Breast epithelium (tissue), 4 donors: ENCODE results near the gene KLHL29. TPM values are rescaled to one million over a fixed set of nuclear protein-coding genes. Genes with fewer than 3 reads are reported as not detected.

Experiments
- DNase-seq, 2 donors: peaks; one replicate each; pipeline ENCODE4 v3.0.0-alpha.2; 2019; ENCODE audit warnings: low spot score in 2 of 2
- H3K27ac ChIP-seq, 2 donors: fragments of 200-600 bp; sonication (generic) in 1 of 2; one replicate each; pipeline ENCODE4 v1.5.1; 2016 to 2019; ENCODE audit warnings: mild to moderate bottlenecking in 1 of 2
- H3K27me3 ChIP-seq, 2 donors: fragments of 200-600 bp; sonication (generic) in 1 of 2; one replicate each; pipeline versions ENCODE4 v1.5.1 to v1.6.0; 2017 to 2019; ENCODE audit warnings: control low read depth in 1 of 2, mild to moderate bottlenecking in 1 of 2
- H3K36me3 ChIP-seq: fragments of 200-600 bp; one replicate; pipeline ENCODE4 v1.5.1; 2019
- H3K4me1 ChIP-seq, 2 donors: fragments of 200-600 bp; sonication (generic); one replicate each; pipeline ENCODE4 v1.5.1; 2016 to 2019; ENCODE audit warnings: control low read depth in 1 of 2
- H3K4me3 ChIP-seq, 3 donors: fragments of 200-600 bp; sonication (generic); 1 replicate in 2 of 3; 2 replicates in 1 of 3; pipeline ENCODE4 v1.5.1; 2016 to 2019; ENCODE audit warnings: mild to moderate bottlenecking in 3 of 3, moderate library complexity in 2 of 3
- H3K9me3 ChIP-seq, 2 donors: fragments of 200-600 bp; sonication (generic) in 1 of 2; one replicate each; pipeline ENCODE4 v1.5.1; 2016 to 2019; ENCODE audit warnings: control low read depth in 1 of 2
- POLR2A ChIP-seq: fragments of 450-650 bp; IDR thresholded peaks from one replicate; pipeline ENCODE4 v1.6.1; 2016; ENCODE audit warnings: antibody characterized with exemption, mild to moderate bottlenecking, moderate library complexity
- POLR2AphosphoS5 ChIP-seq, 3 donors: sonication (generic); formaldehyde crosslinking; IDR thresholded peaks; one replicate each; pipeline ENCODE4 v1.6.1; 2017; ENCODE audit warnings: antibody characterized with exemption in 3 of 3
- intact Hi-C: fragments of 100-400 bp; cut with DNase I; formaldehyde crosslinking; loops from one replicate; pipeline ENCODE4 v1.15.1; 2023; ENCODE audit warnings: low total_unique reads
- total RNA-seq, 3 donors: library from RNA; depleted of rRNA; stranded (reverse); fragments of >200 nt; gene quantifications; one replicate each; pipeline ENCODE4 v1.1.0, GENCODE V29; 2016
- TF ChIP-seq, protein P1 (sequence below), 3 donors: fragments of 450-650 bp; IDR thresholded peaks; one replicate each; pipeline ENCODE4 v1.5.1; 2016 to 2017; ENCODE audit warnings: antibody characterized with exemption in 3 of 3, mild to moderate bottlenecking in 3 of 3, moderate library complexity in 3 of 3

The KLHL29 gene
- total RNA-seq, 3 donors from 2014 or later = 4.5 to 20.9 (median 14.7) TPM

- intact Hi-C loops = no loop called here
- no peak overlapping the region for H3K27ac ChIP-seq
- H3K9me3 ChIP-seq = no peaks in the 10 kb centered on the region
Measured at GRCh38 chr2:23746141-23746863, 361.3 kb downstream of the KLHL29 start.

GRCh38 chr2:23751747-23752265 is 366.8 kb downstream of the KLHL29 start:
- Histone ChIP-seq H3K4me3 (no peak overlapping the region), H3K9me3 (no peaks in the 10 kb centered on the region), H3K27me3 (no peaks in the 10 kb centered on the region), H3K27ac (no peak overlapping the region), H3K4me1 (no peaks in the 10 kb centered on the region), H3K36me3 (no peaks in the 10 kb centered on the region)
- no peak for DNase-seq
- no peak for TF ChIP-seq POLR2A
- TF ChIP-seq POLR2AphosphoS5 (IDR thresholded peaks at IDR 0.05) = no peak
- TF ChIP-seq, protein P1, sequence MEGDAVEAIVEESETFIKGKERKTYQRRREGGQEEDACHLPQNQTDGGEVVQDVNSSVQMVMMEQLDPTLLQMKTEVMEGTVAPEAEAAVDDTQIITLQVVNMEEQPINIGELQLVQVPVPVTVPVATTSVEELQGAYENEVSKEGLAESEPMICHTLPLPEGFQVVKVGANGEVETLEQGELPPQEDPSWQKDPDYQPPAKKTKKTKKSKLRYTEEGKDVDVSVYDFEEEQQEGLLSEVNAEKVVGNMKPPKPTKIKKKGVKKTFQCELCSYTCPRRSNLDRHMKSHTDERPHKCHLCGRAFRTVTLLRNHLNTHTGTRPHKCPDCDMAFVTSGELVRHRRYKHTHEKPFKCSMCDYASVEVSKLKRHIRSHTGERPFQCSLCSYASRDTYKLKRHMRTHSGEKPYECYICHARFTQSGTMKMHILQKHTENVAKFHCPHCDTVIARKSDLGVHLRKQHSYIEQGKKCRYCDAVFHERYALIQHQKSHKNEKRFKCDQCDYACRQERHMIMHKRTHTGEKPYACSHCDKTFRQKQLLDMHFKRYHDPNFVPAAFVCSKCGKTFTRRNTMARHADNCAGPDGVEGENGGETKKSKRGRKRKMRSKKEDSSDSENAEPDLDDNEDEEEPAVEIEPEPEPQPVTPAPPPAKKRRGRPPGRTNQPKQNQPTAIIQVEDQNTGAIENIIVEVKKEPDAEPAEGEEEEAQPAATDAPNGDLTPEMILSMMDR (IDR thresholded peaks at IDR 0.05) = no peak
- intact Hi-C loops = no loop called here

More at GRCh38 chr2:23746141-23746863, 361.3 kb downstream of the KLHL29 start:
- no peaks in the 10 kb centered on the region for H3K27me3 ChIP-seq
- no peak overlapping the region for H3K4me3 ChIP-seq
- no peak for DNase-seq
- no peaks in the 10 kb centered on the region for H3K36me3 ChIP-seq
- TF ChIP-seq, protein P1 (IDR thresholded peaks at IDR 0.05) = no peak
- TF ChIP-seq POLR2A = no peak
- no peak for TF ChIP-seq POLR2AphosphoS5 (IDR thresholded peaks at IDR 0.05)
- H3K4me1 ChIP-seq = no peaks in the 10 kb centered on the region

GRCh38 chr2:23753291-23754010 is 368.5 kb downstream of the KLHL29 start:
- intact Hi-C loops = no loop called here
- DNase-seq = no peak
- Histone ChIP-seq H3K4me3 (no peak overlapping the region), H3K27me3 (no peaks in the 10 kb centered on the region), H3K4me1 (no peaks in the 10 kb centered on the region), H3K27ac (no peak overlapping the region), H3K9me3 (no peaks in the 10 kb centered on the region), H3K36me3 (no peaks in the 10 kb centered on the region)
- no peak for TF ChIP-seq POLR2A
- TF ChIP-seq POLR2AphosphoS5 (IDR thresholded peaks at IDR 0.05) = no peak
- TF ChIP-seq, protein P1 (IDR thresholded peaks at IDR 0.05) = no peak

GRCh38 chr2:23754970-23755369 is 370.0 kb downstream of the KLHL29 start:
- TF ChIP-seq POLR2A (no peak), POLR2AphosphoS5 (IDR thresholded peaks at IDR 0.05) (no peak)
- TF ChIP-seq, protein P1 (IDR thresholded peaks at IDR 0.05) = no peak
- intact Hi-C loops = no loop called here
- no peaks in the 10 kb centered on the region for H3K36me3 ChIP-seq
- H3K4me1 ChIP-seq = no peaks in the 10 kb centered on the region
- no peaks in the 10 kb centered on the region for H3K27me3 ChIP-seq
- H3K27ac ChIP-seq = no peak overlapping the region
- no peak for DNase-seq
- no peaks in the 10 kb centered on the region for H3K9me3 ChIP-seq
- no peak overlapping the region for H3K4me3 ChIP-seq
